Activated T-helper 1 cell treated with anti-CD3 and anti-CD28 coated beads, Interleukin-12 subunit alpha, Interleukin-12 subunit beta, Interleukin-2, Interleukin-4 antibody, amounts not matched to agents 30 ng/mL and 10 ng/mL and 1 ng/mL, durations not matched to agents 14 hours and 24 hours and 36 hours (primary cell): ENCODE data around the gene KCNMA1. TPM values are rescaled to one million over a fixed set of nuclear protein-coding genes. Genes with fewer than 3 reads are reported as not detected.

Experiments
- DNase-seq: peaks from one replicate; pipeline ENCODE4 v3.0.0; 2021; ENCODE audit warnings: low spot score
- H3K27ac Mint-ChIP-seq: one replicate; pipeline ENCODE4 v1.8.0; 2021; ENCODE audit warnings: mild to moderate bottlenecking, mixed read lengths
- H3K27me3 Mint-ChIP-seq: one replicate; pipeline ENCODE4 v1.8.0; 2022; ENCODE audit warnings: mild to moderate bottlenecking, moderate library complexity, mixed read lengths; ENCODE audit not compliant: insufficient read depth
- H3K36me3 Mint-ChIP-seq: one replicate; pipeline ENCODE4 v1.8.0; 2021; ENCODE audit warnings: low read depth, mixed read lengths
- H3K4me1 Mint-ChIP-seq: one replicate; pipeline ENCODE4 v1.8.0; 2021; ENCODE audit warnings: low read depth, mixed read lengths
- H3K4me3 Mint-ChIP-seq: one replicate; pipeline ENCODE4 v1.8.0; 2021; ENCODE audit warnings: mild to moderate bottlenecking, moderate library complexity, mixed read lengths
- H3K9me3 Mint-ChIP-seq: one replicate; pipeline ENCODE4 v1.8.0; 2021; ENCODE audit warnings: mixed read lengths
- intact Hi-C: fragments of 100-400 bp; cut with micrococcal nuclease; formaldehyde crosslinking; loops from one replicate; pipeline ENCODE4 v1.15.1; 2024
- total RNA-seq: library from RNA; stranded (reverse); gene quantifications from 2 replicates; pipeline ENCODE4 v1.2.3, GENCODE V29; 2022

Gene KCNMA1
- total RNA-seq, 1 donor from 2014 or later = not detected

- Mint-ChIP-seq H3K9me3 (no peaks in the 10 kb centered on the region), H3K27me3 (no peaks in the 10 kb centered on the region), H3K4me1 (no peaks in the 10 kb centered on the region), H3K36me3 (no peaks in the 10 kb centered on the region), H3K27ac (no peak overlapping the region), H3K4me3 (no peak overlapping the region)
- intact Hi-C loops = loop anchor here (10.0 kb wide), 1 partner anchor 228 kb away; no protein-coding TSS in a partner anchor
- DNase-seq = no peak
Observed at GRCh38 chr10:77177161-77177560, 460.4 kb downstream of the KCNMA1 start.

DNA sequence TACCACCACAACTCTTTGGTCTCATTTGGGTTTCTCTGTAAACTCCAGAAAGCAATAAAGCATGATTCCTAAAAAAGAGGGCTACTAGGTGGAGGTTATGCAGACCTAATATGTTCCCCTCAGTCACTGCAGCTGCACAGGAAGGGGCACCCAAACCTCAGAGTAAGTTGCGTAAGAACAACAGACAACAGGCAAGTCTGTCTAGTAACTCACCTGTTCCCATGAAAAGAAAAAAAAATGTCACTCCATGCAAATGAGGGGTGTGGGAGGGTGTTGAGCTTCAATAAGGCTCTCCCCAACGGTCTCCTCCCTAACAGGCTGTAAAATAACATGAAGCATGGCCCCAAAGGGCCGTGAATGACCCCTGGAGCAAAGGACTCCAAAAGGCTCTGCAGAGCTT is 461.4 kb downstream of the KCNMA1 start:
- intact Hi-C loops = loop anchor here (10.0 kb wide), 1 partner anchor 229 kb away; no protein-coding TSS in a partner anchor
- Mint-ChIP-seq H3K27ac (no peak overlapping the region), H3K36me3 (no peaks in the 10 kb centered on the region), H3K4me3 (no peak overlapping the region), H3K9me3 (no peaks in the 10 kb centered on the region), H3K27me3 (no peaks in the 10 kb centered on the region), H3K4me1 (no peaks in the 10 kb centered on the region)
- no peak for DNase-seq

DNA sequence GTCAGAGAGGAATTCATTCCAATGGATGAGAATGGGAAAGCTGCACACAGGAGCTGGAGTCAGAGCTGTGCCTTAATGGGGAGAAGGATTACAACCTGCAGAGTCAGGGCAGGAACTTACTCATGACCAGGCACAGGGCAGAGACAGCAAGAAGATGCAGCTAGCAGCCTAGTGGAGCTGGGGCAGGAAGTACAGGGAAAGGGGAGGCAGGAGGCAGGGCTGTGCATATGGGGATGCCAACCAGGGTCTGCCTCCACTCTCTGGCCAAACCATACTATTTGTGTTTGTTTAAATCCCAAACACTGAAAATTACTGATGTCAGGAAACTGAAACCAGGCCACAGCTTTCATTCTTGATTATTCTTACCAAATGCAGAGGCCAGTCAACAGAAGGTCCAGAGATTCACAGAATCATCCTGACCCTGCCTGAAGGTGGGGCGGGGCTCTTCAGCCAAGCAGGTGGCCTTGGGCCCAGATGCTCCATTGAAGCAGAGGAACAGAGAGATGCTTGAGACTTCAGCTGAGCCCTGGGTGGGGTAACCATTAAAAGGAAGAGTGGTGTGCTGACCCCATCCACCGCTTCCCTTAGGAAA is 461.9 kb downstream of the KCNMA1 start:
- H3K27me3 Mint-ChIP-seq = no peaks in the 10 kb centered on the region
- DNase-seq = no peak
- intact Hi-C loops = loop anchor here (10.0 kb wide), 1 partner anchor 229 kb away; no protein-coding TSS in a partner anchor
- no peak overlapping the region for H3K4me3 Mint-ChIP-seq
- H3K4me1 Mint-ChIP-seq = no peaks in the 10 kb centered on the region
- no peak overlapping the region for H3K27ac Mint-ChIP-seq
- H3K36me3 Mint-ChIP-seq = no peaks in the 10 kb centered on the region
- no peaks in the 10 kb centered on the region for H3K9me3 Mint-ChIP-seq

DNA sequence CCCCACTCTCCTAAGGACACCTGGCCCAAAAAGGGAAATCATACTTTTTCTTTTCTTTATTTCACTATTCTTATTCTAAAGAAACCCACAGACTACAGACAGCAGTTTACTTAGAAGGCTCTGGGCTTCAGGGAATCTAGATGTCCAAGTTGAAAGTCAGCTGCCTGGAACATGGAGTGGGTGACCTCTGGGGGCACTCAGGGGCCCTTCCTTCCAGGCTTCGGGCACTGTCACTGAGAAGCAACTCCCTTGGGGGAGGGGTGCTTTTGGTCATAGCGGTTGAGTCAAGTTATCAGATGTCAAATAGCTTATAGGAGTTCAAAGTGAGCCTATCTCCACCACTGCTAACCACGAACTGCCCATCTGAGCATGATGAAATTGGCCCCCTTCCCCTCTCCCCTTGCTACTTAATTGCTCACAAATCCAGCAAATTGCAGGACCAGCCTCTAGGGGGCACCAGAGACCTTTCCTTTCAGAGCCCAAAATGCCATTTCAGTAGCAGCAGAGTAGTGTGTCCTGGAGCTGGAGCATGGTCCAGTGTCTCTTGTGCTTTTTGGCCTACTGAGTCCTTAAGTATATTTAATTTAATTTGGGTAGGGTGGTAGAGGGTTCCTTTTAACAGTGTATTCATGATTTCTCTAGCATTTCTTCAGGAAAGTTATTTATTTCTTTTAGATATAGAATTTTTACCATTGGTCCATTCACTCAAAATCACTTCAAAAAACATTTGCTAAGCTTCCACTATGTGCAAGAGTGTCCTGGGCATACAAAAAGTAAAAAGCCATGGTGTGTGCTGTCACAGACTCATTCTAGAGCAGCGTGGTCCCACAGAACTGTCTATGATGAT is 463.8 kb downstream of the KCNMA1 start:
- H3K9me3 Mint-ChIP-seq = no peaks in the 10 kb centered on the region
- intact Hi-C loops = loop anchor here (1.0 to 10.0 kb wide), 3 partner anchors 231 to 537 kb away; no protein-coding TSS in a partner anchor
- H3K27ac Mint-ChIP-seq = no peak overlapping the region
- no peaks in the 10 kb centered on the region for H3K4me1 Mint-ChIP-seq
- no peak overlapping the region for H3K4me3 Mint-ChIP-seq
- no peaks in the 10 kb centered on the region for H3K36me3 Mint-ChIP-seq
- no peaks in the 10 kb centered on the region for H3K27me3 Mint-ChIP-seq
- peak; percentile 40 for DNase-seq

DNA sequence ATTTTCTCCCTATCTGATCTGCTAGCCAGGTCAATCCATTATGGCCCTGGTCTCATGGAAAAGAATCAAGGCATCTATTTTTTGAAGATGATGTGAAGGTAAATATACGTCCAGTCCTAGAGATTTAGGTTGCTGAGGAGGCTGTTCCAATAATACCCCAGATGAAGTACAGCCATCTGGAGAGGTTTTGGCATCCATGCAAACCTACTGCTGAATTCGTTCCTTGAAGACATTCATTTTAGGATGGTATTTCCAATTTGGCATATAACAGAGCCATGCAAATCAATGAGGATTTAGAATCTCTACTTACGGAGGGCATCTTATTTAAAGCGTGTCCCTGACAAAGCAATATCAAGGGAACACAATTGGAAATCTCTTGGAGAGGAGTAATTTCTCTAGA is 465.5 kb downstream of the KCNMA1 start:
- Mint-ChIP-seq H3K36me3 (no peaks in the 10 kb centered on the region), H3K4me1 (no peaks in the 10 kb centered on the region), H3K9me3 (no peaks in the 10 kb centered on the region), H3K4me3 (no peak overlapping the region), H3K27me3 (peaks cover 3% of the 10 kb centered on the region), H3K27ac (no peak overlapping the region)
- intact Hi-C loops = loop anchor here (10.0 kb wide), 1 partner anchor 233 kb away; no protein-coding TSS in a partner anchor
- DNase-seq = no peak

DNA sequence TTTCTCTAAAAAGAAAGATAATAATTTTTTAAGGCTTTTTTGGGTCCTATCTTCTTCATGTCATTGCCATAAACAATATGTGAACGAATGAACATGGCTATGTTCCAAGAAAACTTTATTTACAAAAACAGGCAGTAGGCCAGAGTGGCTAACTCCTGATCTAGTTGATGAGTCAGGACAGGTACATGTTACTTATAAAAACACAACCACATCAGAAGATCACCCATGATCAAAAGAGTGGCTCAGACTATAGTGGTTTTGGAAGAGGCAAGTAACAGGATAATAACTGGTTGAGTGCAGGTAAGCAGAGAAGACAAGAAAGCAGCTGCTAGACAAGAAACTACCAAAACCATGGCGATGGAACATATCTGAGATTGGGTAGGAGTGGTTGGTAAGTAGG is 468.7 kb downstream of the KCNMA1 start:
- Mint-ChIP-seq H3K9me3 (no peaks in the 10 kb centered on the region), H3K27me3 (peaks cover 14% of the 10 kb centered on the region), H3K36me3 (no peaks in the 10 kb centered on the region), H3K27ac (no peak overlapping the region), H3K4me1 (no peaks in the 10 kb centered on the region), H3K4me3 (no peak overlapping the region)
- DNase-seq = no peak
- intact Hi-C loops = no loop called here

DNA sequence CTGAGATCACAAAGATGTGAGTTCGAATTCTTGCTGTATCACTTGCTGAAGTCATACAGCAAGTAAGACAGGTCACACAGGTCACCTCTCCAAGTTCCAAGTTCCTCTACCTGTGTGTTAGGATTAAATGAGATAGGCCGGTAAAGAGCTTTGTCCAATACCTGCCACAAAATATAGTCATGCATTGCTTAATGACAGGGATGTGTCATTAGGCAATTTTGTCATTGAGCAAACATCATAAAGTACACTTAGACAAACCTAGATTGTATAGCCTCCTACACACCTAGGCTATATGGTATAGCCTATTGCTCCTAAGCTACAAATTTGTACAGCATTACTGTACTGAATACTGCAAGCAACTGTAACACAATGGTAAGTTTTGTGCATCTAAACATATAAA is 469.4 kb downstream of the KCNMA1 start:
- no peak overlapping the region for H3K27ac Mint-ChIP-seq
- no peaks in the 10 kb centered on the region for H3K4me1 Mint-ChIP-seq
- no peaks in the 10 kb centered on the region for H3K9me3 Mint-ChIP-seq
- no peak for DNase-seq
- H3K4me3 Mint-ChIP-seq = no peak overlapping the region
- H3K36me3 Mint-ChIP-seq = no peaks in the 10 kb centered on the region
- intact Hi-C loops = no loop called here
- H3K27me3 Mint-ChIP-seq = peaks cover 14% of the 10 kb centered on the region

GRCh38 chr10:77165445-77166208 is 472.0 kb downstream of the KCNMA1 start:
- intact Hi-C loops = loop anchor here (1.0 to 2.0 kb wide), 3 partner anchors 479 to 591 kb away; no protein-coding TSS in a partner anchor

GRCh38 chr10:77164616-77165311 is 472.8 kb downstream of the KCNMA1 start:
- H3K4me3 Mint-ChIP-seq = no peak overlapping the region
- no peak overlapping the region for H3K27ac Mint-ChIP-seq
- DNase-seq = no peak
- H3K27me3 Mint-ChIP-seq = peaks cover 14% of the 10 kb centered on the region
- intact Hi-C loops = loop anchor here (1.0 to 2.0 kb wide), 3 partner anchors 480 to 592 kb away; no protein-coding TSS in a partner anchor
- H3K36me3 Mint-ChIP-seq = no peaks in the 10 kb centered on the region
- H3K4me1 Mint-ChIP-seq = no peaks in the 10 kb centered on the region
- no peaks in the 10 kb centered on the region for H3K9me3 Mint-ChIP-seq

More at GRCh38 chr10:77165445-77166208, 472.0 kb downstream of the KCNMA1 start:
- Mint-ChIP-seq H3K36me3 (no peaks in the 10 kb centered on the region), H3K4me3 (no peak overlapping the region), H3K9me3 (no peaks in the 10 kb centered on the region), H3K4me1 (no peaks in the 10 kb centered on the region), H3K27me3 (peaks cover 14% of the 10 kb centered on the region), H3K27ac (no peak overlapping the region)
- DNase-seq = peak; percentile 16

GRCh38 chr10:77163670-77164348 is 473.8 kb downstream of the KCNMA1 start:
- Mint-ChIP-seq H3K4me1 (no peaks in the 10 kb centered on the region), H3K27me3 (peaks cover 17% of the 10 kb centered on the region), H3K9me3 (no peaks in the 10 kb centered on the region), H3K27ac (no peak overlapping the region), H3K4me3 (no peak overlapping the region), H3K36me3 (no peaks in the 10 kb centered on the region)
- no peak for DNase-seq
- intact Hi-C loops = loop anchor here (2.0 kb wide), 1 partner anchor 481 kb away; no protein-coding TSS in a partner anchor

DNA sequence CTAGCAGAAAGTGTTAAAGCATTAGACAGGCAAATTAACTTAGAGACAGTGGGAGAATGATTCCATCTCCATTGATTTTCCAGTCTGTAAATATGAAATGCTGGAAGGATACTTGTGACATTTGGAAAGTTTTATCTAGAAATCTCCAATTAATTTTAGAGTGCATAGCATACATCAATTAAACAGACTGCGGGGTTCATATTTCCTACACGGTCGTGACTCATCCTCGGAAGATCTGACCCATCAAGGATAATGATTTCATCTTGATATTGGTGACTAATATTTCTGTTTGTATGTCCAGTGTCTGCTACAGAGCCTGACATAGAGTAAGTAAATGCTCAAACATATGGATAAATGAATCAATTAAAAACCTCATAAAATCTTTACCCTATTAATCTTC is 474.9 kb downstream of the KCNMA1 start:
- DNase-seq = no peak
- intact Hi-C loops = no loop called here

DNA sequence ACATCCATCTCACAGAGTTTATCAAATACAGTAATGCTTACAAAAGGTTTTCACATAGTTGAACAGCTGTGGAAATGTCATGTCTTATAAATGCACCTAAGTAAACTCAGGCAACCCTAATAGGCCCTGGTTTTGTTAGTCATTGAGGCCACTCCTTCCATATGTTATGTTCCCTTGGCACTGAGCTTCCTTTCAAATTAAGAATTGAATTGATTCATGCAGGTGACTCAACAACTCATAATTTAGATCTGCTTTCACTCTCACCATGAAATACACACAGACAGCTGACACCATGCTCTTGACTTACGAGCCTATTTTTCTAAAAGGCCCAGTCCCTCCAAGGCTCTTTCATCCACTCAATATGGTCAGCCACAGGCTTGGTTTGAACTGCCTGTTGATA is 476.9 kb downstream of the KCNMA1 start:
- intact Hi-C loops = no loop called here
- H3K27ac Mint-ChIP-seq = no peak overlapping the region
- no peaks in the 10 kb centered on the region for H3K9me3 Mint-ChIP-seq
- H3K36me3 Mint-ChIP-seq = no peaks in the 10 kb centered on the region
- H3K27me3 Mint-ChIP-seq = peaks cover 11% of the 10 kb centered on the region
- H3K4me1 Mint-ChIP-seq = no peaks in the 10 kb centered on the region
- no peak overlapping the region for H3K4me3 Mint-ChIP-seq
- no peak for DNase-seq

More for the DNA sequence above, 474.9 kb downstream of the KCNMA1 start:
- H3K4me3 Mint-ChIP-seq = no peak overlapping the region
- H3K27ac Mint-ChIP-seq = no peak overlapping the region
- no peaks in the 10 kb centered on the region for H3K9me3 Mint-ChIP-seq
- H3K27me3 Mint-ChIP-seq = peaks cover 17% of the 10 kb centered on the region
- no peaks in the 10 kb centered on the region for H3K36me3 Mint-ChIP-seq
- H3K4me1 Mint-ChIP-seq = no peaks in the 10 kb centered on the region
